Fibroblast of skin of left biceps (primary cell): ENCODE data around the gene SMTNL2.
"Not testable (repeated sequence)": the region's sequence is repeated elsewhere in the genome, so short reads cannot be mapped to it uniquely, and the experiment has no call there.

Experiments used
- DNase-seq, 2 experiments: peaks; one replicate each; pipeline ENCODE4 v3.0.0-alpha.2; 2013; ENCODE audit warnings: low read depth in 2 of 2

The SMTNL2 gene

DNA sequence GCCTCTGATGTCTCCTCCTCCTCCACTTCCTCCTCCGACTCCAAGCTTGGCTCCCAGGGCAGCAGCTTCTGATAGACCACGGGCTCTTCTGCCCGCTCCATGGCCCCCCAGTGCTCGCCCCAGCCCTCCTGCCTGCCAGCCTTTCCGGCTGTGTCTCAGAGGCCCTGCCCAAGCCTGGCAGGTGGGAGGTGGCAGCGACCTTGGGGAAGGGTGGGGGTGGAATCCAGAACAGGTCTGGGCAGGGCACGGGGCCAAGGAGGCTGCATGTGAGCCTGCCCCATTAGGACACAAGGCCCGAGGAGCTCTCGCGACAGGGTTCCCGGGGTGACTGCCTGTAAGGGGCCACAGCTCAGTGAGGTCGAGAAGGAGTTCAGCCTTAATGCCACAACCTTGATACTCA lies 23.9 kb upstream of the SMTNL2 start, which contains the start of gene GGT6:
Gene GGT6, minus strand, starts transcription at position 157 of the 400 bp plus-strand sequence. Its CDS starts 56 bp downstream, at position 101.
- no peak for DNase-seq

DNA sequence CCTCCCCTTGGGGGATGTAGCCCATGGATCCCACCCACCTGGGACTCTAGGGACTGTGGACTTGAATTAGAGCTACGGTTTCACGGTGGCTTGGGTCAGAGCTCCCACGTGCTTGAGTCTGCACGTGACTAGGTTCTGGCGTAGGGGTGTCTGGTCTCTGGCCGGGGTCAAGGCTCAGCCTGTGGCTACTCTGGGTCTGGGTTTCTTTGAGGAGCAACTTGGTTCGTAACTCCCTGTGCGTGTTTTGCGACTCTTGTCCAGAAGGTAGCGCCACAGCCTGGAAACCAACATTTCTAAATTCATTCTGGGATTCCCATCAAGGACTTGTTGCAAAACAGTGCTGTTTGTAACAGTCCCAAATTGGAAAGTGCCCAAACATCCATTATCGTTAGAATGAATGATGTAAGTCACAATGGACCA lies 23.5 kb upstream of the SMTNL2 start:
- no peak for DNase-seq

DNA sequence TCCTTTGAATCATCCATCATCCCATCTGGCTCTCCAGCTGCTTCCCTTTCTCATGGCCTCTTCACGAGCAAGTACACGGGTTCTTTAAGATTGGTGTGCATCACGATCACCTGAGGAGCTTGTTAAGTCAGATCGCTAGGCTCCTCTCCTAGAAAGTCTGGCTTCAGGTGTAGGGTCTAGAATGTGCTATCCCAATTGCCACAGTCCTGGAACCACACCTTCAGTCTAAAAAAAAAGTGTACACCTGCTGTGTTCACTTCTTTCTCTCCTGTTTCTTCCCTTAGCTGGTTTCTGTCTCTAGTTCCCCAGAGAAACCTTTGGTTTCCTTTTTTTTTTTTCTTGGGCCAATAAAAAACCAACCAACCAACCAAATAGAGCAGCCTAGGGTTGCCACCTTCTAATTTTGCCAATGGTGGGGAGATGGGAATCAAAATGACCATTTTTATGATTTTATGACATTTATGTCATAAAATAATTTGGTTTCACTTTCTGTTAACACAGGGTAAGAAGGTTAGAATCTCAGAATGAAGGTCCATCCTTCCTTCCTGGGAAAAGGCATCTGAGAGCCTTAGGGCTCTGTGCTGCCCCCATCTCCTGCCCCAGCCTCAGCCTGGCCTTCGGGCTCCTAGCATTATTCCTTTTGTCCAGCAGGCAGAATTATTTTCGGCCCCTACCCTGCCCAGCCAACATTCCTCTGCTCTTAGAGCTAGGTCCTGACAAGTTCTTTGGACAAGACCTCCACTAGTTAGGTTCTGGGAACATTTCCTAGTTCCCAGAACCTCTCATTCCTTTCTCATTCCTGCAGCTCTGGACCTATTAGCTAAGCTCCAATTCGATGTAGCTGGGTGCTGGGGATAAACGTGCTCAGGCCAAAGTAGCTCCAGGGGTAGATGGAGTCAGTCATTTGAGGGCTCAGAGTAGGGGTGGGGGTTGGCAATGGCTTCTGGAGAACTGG lies 22.0 kb upstream of the SMTNL2 start:
- no peak for DNase-seq

DNA sequence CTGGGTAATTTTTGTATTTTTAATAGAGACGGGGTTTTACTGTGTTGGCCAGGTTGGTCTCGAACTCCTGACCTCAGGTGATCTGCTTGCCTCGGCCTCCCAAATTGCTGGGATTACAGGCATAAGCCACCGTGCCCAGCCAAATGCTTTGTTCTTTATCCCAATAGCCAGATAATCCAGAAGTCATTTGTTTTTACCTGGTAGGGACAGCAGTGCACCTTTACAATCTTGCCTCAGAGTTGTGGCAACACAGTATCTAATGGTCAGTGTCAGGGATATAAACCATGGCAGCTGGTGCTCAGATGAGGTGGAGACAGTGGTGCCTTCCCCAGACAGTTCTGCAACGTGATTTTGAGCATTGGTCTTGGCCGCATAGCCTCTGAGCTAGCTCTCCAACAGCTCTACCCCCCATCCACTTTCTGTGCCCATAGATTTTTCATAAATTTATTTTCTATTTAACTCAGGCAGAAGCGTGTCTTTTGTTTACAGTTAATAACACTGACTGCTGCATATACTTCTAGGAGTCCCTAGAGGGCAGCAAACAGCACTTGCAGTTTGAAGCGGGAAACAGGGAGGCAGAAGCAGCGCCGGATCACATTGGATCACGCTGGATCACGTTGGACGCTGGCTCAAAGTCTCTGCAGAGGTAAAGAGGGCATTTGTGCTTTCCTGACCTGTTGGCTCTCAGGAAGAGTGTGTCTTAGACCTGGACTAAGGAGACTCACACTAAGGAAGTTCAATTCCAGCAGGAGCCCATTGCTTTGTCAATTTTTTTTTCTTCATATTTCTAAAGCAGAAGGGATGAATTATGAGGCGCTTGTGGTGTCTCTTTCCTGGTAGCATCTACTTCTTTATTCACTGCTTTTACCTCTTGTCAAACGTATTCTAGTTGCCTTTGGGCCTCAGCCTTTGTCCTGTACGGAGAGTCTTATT lies 18.9 kb upstream of the SMTNL2 start:
- peak; percentile 22 to 28 for DNase-seq

DNA sequence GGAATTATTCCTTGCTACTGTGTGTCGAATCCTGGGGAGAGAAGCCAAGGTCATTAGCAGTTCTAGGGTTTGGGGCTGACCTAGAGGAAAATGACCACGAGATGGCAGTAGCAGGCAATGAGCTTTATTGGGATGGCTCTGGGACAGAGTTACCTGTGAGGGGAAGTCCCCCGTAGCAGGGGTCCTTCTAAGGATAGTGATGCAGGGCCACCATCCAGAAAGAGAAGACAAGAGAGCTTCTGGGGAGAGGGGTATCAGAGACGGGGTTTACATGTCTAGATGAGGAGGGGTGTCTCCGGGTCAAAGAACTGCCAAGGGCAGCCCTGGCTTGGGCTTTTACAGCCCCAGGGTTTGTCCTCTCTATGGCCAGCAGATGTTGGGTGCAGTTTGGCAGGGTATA lies 17.5 kb upstream of the SMTNL2 start:
- DNase-seq, result peak in 1 of 2 experiments; percentile 7

DNA sequence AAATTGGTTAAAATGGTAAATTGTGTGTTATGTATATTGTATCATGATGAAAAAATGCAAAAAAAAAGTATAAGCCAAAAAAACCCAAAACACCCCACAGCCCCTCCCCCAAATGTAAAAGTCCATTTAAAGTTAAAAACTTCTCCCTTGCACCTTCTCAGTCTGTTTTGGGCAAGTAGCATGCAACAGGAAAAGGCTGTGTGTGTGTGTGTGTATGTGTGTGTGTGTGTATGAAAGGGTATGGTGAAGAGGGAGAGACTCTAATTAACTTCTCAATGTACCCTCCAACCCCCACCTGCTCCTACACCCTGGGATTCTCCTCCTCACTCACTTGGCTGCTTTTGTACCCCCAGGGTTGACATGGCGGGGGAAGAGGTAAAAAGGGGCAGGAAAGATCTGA lies 14.7 kb upstream of the SMTNL2 start:
- DNase-seq, result no peak

DNA sequence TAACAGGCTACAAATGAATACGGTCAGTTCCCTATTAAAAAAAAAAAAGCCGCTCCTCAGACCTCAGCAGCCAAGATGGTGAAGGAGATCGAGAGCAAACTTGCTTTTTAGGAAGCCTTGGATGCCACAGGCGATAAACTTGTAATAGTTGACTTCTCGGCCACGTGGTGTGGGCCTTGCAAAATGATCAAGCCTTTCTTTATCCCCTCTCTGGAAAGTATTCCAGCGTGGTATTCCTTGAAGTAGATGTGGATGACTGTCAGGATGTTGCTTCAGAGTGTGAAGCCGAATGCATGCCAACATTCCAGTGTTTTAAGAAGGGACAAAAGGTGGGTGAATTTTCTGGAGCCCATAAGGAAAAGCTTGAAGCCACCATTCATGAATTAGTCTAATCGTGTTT lies 12.2 kb upstream of the SMTNL2 start:
- no peak for DNase-seq

DNA sequence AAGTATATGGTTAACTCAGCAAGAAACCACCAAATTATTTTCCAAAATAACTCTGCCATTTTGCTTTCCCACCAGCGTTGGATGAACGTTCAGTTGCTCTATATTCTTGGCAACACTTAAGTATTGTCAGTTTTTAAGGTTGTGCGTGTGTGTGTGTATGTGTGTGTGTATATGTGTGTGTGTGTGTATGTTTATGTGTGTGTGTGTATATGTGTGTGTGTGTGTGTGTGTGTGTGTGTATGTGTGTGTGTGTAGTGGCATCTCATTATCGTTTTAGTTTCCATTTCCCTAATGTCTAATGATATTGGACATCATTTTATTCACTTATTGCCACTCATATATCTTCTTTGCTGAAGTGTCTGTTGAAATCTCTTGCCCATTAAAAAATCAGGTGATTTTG lies 11.2 kb upstream of the SMTNL2 start:
- no peak for DNase-seq

DNA sequence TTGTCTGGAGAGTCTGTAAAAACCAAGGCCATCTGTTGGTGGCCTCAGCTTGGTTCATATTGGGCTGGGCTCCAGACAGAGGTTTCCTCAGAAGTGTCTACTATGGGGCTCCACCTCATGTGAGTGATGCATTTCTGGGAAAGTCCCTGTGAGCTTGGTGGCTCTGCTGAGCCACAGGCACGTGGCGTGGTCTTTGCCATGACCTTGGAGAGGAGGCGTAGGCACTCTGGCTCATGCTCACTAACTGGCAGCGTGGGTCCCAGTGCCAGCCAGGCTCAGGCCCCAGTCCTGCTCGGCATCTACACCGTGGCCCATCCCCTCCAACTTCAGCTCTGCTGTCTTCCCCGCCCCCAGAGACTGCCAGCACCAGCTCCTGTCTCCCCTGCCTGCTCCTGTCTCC lies 10.7 kb upstream of the SMTNL2 start:
- no peak for DNase-seq

DNA sequence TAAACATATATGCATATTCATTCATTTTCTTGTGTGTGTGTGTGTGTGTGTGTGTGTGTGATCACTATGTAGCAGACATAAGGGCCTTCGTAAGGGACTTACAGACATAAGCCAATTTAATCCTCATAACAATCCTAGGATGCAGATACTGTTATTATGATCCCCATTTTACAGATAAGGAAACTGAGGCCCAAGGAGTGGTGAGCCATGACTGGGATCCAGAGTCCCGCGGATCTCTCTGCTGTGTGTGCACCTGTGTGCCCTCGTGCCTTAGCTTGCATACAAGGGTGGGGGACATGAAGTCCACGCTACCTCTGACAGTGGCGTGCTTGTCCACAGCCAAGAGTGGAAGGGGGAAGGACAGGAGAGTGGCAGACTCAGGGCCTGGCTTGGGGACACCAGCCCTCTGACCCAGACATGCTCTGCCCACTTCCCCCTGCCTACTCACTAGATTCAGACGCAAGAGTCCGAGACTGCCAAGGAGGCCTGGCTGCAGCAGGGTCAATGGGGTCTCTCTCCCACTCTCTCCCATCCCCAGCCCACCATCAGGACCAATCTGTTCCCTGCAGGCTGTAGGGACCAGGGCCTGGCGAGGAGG lies 9.8 kb upstream of the SMTNL2 start:
- DNase-seq, result no peak

DNA sequence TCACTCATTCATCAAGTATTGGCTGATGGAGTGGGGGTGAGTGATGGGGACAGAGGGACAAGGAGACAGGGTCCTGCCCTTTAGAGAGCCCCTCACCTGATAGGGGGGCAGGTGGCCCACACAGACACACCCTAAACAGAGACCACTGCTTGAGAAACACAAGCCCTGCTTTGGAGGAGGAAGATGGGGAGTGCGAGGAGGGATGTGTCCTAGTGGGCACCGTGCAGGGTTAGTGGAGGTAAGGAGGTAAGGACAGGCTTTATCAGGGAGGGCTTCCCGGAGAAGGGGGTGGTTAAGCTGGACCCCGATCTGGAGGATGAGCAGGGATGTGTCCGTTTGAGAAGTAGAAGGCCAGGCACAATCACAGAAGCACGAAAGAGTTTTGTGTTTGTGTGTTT lies 8.2 kb upstream of the SMTNL2 start:
- DNase-seq, result no peak

DNA sequence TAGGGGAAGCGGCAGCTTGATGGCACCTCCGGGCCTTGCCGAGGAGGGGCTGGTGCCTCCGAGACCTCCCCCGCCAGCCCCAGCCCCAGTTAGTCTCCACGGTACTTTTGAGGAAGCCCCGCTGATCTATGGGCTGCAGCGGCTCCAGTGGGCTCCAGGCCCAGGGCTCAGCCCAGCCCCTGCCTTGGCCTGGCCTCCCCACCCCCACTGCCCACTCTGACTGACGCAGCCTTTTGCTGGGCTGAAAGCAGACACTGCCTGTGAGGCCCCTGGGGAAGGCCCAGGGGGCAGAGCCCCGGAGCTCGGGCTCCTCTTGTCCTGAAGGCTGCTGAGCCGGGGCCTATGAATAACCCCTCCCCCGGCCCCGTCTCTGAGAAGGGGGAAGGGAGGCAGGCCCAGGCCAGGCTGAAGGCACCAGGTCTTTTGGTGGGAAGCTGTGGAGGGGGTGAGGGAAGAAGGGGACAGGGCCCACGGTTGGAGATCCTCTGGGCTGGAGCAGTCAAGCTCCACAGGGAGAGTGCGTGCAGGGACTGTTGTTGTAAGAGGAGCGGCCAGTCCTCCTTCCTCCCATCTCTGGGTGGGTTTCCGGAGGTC lies 7.5 kb upstream of the SMTNL2 start:
- no peak for DNase-seq

DNA sequence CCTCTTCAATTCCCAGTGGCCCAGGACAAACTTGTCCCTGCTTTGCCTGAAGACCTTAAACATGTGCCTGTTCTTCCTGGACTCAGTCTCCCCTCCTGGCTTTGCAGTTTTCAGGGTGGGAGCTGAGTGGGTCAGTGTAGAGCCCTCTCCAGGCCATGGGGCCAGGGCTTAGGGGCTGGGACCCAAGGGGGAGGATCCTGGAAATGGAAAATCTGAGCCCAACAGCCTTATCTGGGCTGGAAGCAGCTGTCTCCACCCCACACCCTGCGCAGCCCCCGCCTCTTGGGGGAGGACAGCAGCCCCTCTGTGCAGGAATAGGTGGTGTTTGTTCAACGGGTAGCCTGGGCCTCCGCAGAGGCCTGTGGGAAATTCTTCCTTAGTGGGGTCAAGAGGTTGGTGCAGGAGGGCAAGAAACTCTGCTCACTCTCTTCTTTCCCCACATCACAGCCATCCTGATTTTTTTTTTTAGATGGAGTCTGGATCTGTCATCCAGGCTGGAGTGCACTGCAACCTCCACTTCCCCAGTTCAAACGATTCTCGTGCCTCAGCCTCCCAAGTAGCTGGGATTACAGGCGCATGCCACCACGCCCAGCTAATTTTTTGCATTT lies 6.8 kb upstream of the SMTNL2 start:
- DNase-seq, result no peak

DNA sequence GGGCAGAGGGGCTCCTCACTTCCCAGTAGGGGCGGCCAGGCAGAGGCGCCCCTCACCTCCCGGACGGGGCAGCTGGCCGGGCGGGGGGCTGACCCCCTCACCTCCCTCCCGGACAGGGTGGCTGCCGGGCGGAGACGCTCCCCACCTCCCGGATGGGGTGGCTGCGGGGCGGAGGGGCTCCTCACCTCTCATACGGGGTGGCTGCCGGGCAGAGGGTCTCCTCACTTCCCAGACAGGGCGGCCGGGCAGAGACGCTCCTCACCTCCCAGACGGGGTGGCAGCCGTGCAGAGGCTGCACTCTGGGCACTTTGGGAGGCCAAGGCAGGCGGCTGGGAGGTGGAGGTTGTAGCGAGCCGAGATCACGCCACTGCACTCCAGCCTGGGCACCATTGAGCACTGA lies 6.0 kb upstream of the SMTNL2 start:
- DNase-seq, result not testable (repeated sequence)

DNA sequence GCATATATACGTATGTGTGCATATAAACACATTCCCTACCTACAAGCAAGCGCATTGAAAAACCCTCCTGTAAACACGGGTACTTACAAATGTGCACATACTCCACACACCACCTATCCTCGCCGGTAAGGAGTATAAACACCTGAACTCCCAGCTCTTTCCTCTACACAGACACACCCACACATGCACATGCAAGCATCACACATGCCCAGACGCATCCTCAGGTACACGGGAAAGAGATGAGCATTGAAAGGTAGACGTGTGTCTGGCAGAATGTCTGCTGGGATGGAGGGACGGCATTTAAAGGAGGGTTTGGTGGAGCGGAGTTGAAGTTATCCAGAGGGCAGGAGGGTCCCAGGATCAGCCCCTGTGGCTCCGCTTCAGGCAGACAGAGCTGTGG lies 4.7 kb upstream of the SMTNL2 start:
- no peak for DNase-seq

DNA sequence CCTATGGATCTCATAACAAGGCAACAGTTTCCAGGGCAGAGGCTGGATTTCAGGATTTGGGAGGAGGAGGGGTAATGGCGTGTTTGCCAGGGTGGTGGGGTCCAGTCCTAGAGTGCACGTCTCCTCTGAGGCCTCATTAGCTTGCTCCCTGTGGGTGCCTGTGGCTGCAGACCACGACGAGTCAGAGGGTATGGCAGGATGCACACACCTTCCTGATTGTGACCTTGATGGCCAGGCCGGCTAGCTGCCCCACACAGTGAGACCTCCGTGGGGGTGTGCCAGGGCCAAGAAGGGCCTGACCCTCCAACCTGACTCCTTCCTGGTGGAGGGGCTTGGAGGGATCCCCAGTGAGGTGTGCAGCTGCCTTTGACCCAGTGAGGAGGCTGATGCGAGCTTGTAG lies 4.0 kb upstream of the SMTNL2 start:
- DNase-seq, result no peak

DNA sequence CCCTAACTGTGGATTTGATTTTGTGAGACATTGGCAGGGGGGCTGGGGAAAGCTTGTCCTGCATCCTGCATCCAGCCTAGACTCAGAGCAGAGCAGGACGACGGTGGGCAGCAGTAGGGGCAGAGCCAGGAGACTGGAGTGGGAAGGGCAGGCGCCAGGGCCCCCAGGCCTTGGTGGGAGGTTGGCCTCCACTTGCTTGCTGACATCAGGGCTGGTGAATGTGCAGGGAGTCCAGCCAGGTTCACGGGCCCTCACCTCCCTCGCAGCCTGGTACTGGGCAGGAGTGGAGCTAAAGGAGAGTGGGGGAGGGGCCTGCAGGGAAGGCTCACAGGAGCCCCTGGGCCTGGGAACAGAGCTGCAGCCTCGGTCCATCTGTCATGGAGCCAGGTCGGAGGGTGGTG lies 2.2 kb upstream of the SMTNL2 start:
- DNase-seq, result no peak

DNA sequence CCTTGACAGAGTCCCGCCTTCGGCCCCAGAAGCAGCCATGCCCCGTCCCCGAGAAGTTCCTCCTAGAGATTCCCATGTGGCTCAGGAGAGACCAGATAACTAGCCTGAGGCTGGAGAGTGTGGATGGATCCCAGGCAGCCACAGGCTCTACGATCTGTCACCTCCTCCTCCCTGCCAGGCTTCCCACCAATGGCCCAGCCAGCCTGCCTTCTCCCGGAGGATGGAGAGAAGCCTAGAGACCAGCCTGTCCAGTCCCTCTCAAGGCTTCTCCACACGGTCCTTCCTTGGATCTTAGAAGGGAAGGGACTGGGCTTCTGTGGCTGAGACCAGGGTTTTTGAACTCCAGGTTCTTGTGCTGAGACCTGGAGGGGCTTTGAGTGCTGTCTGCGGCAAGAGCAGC lies 1.6 kb upstream of the SMTNL2 start:
- no peak for DNase-seq

DNA sequence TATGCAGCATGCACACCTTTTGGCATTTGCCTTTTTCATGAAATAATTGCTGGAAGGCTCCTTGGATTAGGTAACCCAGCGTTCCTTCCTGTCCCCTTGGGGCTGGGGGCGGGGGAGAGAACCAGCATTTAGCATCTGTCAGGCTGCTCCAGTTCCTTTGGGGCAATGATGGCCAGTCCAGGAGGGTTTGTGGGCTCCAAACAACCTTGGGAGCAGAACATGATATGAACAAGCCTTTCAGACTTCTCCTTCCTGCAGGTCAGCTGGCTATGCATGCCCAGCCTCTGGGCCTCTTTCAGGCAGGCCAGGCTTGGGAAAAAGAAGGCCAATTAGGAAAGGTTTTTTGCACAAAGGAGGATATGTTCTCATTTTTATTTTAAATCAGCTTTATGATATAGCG lies 1.1 kb upstream of the SMTNL2 start:
- DNase-seq, result no peak

DNA sequence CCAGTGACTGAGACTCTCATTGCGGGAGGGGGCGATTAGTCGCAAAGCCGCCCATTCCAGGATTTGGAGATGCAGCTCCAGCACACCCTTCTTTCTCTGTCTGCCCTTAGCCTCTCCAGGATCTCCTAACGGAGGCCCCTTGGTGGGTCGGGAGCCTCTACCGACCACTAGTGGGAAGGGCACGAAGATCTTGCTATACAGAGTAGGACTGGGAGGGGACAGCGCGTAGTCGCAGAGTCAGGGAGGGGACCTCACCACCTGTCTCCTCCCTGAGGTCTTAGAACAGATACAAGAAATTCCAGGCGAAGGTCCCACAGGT lies 588 bp upstream of the SMTNL2 start:
- DNase-seq, result no peak

DNA sequence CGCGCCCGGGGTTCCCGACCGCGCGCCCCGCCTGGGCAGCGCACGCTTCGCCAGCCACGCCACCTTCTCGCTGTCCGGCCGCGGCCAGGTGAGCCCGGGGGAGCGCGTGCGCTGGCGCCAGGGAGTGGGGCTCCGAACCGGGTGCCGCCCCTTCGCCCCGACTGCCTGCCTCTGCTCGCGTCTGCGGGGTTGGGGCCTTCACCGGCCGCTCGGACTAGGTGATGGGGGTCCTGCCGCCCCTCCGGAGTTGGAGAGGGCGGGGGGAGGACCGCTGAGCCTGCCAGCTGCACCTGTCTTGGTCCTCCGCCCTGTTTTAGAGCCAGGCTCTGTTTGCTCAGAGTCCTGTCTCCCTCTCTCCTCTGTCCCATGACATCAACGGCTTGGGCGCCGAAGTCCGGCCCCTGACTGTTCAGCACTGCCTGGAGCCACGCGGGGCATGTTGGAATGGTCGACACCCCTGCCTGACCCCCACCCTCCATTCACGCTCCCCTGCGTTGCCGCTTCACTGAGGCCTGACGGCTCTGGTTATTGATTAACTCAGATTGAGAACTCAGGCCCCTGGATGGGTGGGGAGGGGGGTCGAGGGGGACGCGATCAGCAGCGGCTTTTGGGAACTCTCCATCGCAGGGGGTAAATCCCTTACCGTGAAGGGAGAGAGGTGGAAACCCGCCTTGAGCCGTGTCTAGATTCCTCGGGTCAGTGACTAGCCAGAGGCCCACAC lies 748 bp downstream of the SMTNL2 start:
- no peak for DNase-seq
